ENCODE results near the gene CNP. TPM values are rescaled to one million over a fixed set of nuclear protein-coding genes. Genes with fewer than 3 reads are reported as not detected.
A peak's percentile ranks its signal among the peaks of the same experiment; 100 is the strongest.

CNP gene
- total RNA-seq, 1 experiment from 2014 or later = 51.2 TPM

GRCh38 chr17:42018339-42018738 is 51.7 kb downstream of the CNP start:
- intact Hi-C loops (cut with micrococcal nuclease) = loop anchor here (5.0 kb wide), 1 partner anchor 51 kb away; the partner anchor contains the start of gene CNP
- DNase-seq (ENCODE audit: low read depth, low spot score) = no peak
- peaks cover 57% of the 10 kb centered on the region for H3K79me2 ChIP-seq (ENCODE audit: insufficient read depth, low read length)
- TF ChIP-seq EZH2phosphoT487 (IDR thresholded peaks at IDR 0.05; ENCODE audit: borderline replicate concordance) (no peak), CTCF (IDR thresholded peaks at IDR 0.05 in 2 of 3, conservative IDR thresholded peaks at IDR 0.05 in 1 of 3; ENCODE audit: borderline replicate concordance in 1 of 3, insufficient read depth in 1 of 3, low read depth in 2 of 3, low read length in 2 of 3) (no peak), EZH2 (IDR thresholded peaks at IDR 0.05) (no peak), SIN3A (IDR thresholded peaks at IDR 0.05; ENCODE audit: low read depth) (no peak), RAD21 (IDR thresholded peaks at IDR 0.05; ENCODE audit: low read depth) (no peak), ATF3 (IDR thresholded peaks at IDR 0.05) (no peak), POLR2A (IDR thresholded peaks at IDR 0.05; ENCODE audit: borderline replicate concordance, extremely low read depth, insufficient read depth, insufficient read length) (no peak), POLR2AphosphoS5 (IDR thresholded peaks at IDR 0.05; ENCODE audit: low read depth, low read length) (no peak), EGR1 (IDR thresholded peaks at IDR 0.05; ENCODE audit: low read depth) (no peak), FOSL1 (IDR thresholded peaks at IDR 0.05; ENCODE audit: low read depth) (no peak), SP1 (IDR thresholded peaks at IDR 0.05; ENCODE audit: low read depth) (no peak), ZBTB33 (IDR thresholded peaks at IDR 0.05; ENCODE audit: extremely low read depth, insufficient replicate concordance, low read length) (no peak)
- RAD21 ChIA-PET (ENCODE audit: low non-redundant PET in 1 of 2, low total read pairs in 2 of 2, uncharacterized antibody in 2 of 2, unreplicated experiment in 2 of 2) = no interaction called here
- peak overlapping the region; percentile 71 for H3K27ac ChIP-seq (ENCODE audit: low read depth, low read length)
- H4K20me1 ChIP-seq (ENCODE audit: insufficient read depth) = 0 out of 2 replicates have a peak, but pooled peaks cover under 1% of the 10 kb centered on the region
- no peaks in the 10 kb centered on the region for H3K27me3 ChIP-seq (ENCODE audit: insufficient read depth, low read length)
- H3K36me3 ChIP-seq (ENCODE audit: control insufficient read depth in 1 of 2, insufficient read depth in 2 of 2, low read length in 2 of 2) = peaks cover 0 to 1% of the 10 kb centered on the region in 2 experiments; a peak in 2 of 4 replicates
- H3K4me1 ChIP-seq (ENCODE audit: control insufficient read depth in 1 of 2, insufficient read depth in 2 of 2, low read length in 2 of 2) = peaks cover 14 to 30% of the 10 kb centered on the region in 2 experiments; a peak in 3 of 4 replicates
- H3K4me3 ChIP-seq (replicated peaks in 1 of 2; ENCODE audit: low read depth in 1 of 2, low read length in 2 of 2) = peak overlapping the region; percentile 93 to 99
- H3K9ac ChIP-seq (ENCODE audit: low read length) = peak overlapping the region; percentile 100
- H2AFZ ChIP-seq (ENCODE audit: low read depth, low read length, poor library complexity, severe bottlenecking) = no peak overlapping the region
- no peaks in the 10 kb centered on the region for H3K9me2 ChIP-seq (ENCODE audit: insufficient read depth)
- peak overlapping the region; percentile 96 for H3K4me2 ChIP-seq (ENCODE audit: low read length)
- POLR2A ChIA-PET = interaction anchor here (1.4 to 2.3 kb wide), 2 partner anchors 9 to 52 kb away, joined by 3 to 17 read pairs; partner anchors contain the start of gene CNP
- H3K9me3 ChIP-seq (ENCODE audit: control insufficient read depth in 1 of 2, insufficient read depth in 1 of 2, low read depth in 1 of 2, low read length in 2 of 2) = no peaks in the 10 kb centered on the region
- no peak for ATAC-seq
- CTCF ChIA-PET = interaction anchor here (1.0 to 4.0 kb wide), 5 partner anchors 10 to 100 kb away, joined by 3 to 16 read pairs (median 4); partner anchors contain the start of gene CNP
- BruUV-seq (replicated peaks) = no TSS peak
